HG03135 (cell line): ENCODE measurements around the gene POLE2.
A peak's percentile ranks its signal among the peaks of the same experiment; 100 is the strongest.
"Not testable (repeated sequence)": the region's sequence is repeated elsewhere in the genome, so short reads cannot be mapped to it uniquely, and the experiment has no call there.

Experiments used
- ATAC-seq: cut with Tn5 transposase; IDR thresholded peaks from one replicate; pipeline ENCODE4 v1.9.1; 2021; ENCODE audit warnings: mild to moderate bottlenecking, moderate library complexity; ENCODE audit not compliant: unreplicated experiment

The POLE2 gene

GRCh38 chr14:49670475-49670874 lies 17.5 kb downstream of the POLE2 start:
- ATAC-seq: no peak

GRCh38 chr14:49659526-49660455 lies 28.2 kb downstream of the POLE2 start:
- no peak for ATAC-seq

- not testable (repeated sequence) for ATAC-seq
Measured at GRCh38 chr14:49657500-49657899, 30.5 kb downstream of the POLE2 start.

GRCh38 chr14:49654511-49654910 lies 33.5 kb downstream of the POLE2 start:
- ATAC-seq: no peak

- no peak for ATAC-seq
Measured at GRCh38 chr14:49653508-49653907, 34.5 kb downstream of the POLE2 start.

GRCh38 chr14:49642163-49642562 lies 45.9 kb downstream of the POLE2 start:
- no peak for ATAC-seq

- no peak for ATAC-seq
Measured at GRCh38 chr14:49641697-49642129, 46.3 kb downstream of the POLE2 start.

GRCh38 chr14:49640540-49641417 lies 47.2 kb downstream of the POLE2 start:
- no peak for ATAC-seq

GRCh38 chr14:49637534-49638078 lies 50.4 kb downstream of the POLE2 start:
- no peak for ATAC-seq

GRCh38 chr14:49636866-49637265 lies 51.1 kb downstream of the POLE2 start:
- ATAC-seq: no peak

GRCh38 chr14:49634547-49635334 lies 53.3 kb downstream of the POLE2 start, which contains the start of gene DNAAF2:
Gene DNAAF2 (minus strand): TSS chr14:49635244. CDS start chr14:49635149, 95 bp downstream.
- ATAC-seq: peak; percentile 34

GRCh38 chr14:49633640-49634546 lies 54.1 kb downstream of the POLE2 start:
- peak; percentile 70 for ATAC-seq

- no peak for ATAC-seq
Measured at GRCh38 chr14:49623941-49624839, 63.8 kb downstream of the POLE2 start.

GRCh38 chr14:49623387-49623786 lies 64.6 kb downstream of the POLE2 start:
- no peak for ATAC-seq

GRCh38 chr14:49622022-49622607 lies 65.9 kb downstream of the POLE2 start:
- ATAC-seq: no peak

GRCh38 chr14:49621114-49621881 lies 66.7 kb downstream of the POLE2 start:
- peak; percentile 33 for ATAC-seq
